GM18520 (cell line): Measurements from ENCODE around the gene PTPRK.
"Not testable (repeated sequence)": the region's sequence is repeated elsewhere in the genome, so short reads cannot be mapped to it uniquely, and the experiment has no call there.

ENCODE experiments used
- ATAC-seq: cut with Tn5 transposase; IDR thresholded peaks from one replicate; pipeline ENCODE4 v1.9.1; 2021; ENCODE audit not compliant: unreplicated experiment

The PTPRK gene

GRCh38 chr6:128047989-128048388, 472.4 kb downstream of the PTPRK start:
- ATAC-seq = no peak

- ATAC-seq = no peak
Observed at GRCh38 chr6:128046033-128046432, 474.4 kb downstream of the PTPRK start.

- no peak for ATAC-seq
Observed at GRCh38 chr6:128039543-128039942, 480.9 kb downstream of the PTPRK start.

- no peak for ATAC-seq
Observed at GRCh38 chr6:128036808-128037570, 483.4 kb downstream of the PTPRK start.

GRCh38 chr6:128033156-128033555, 487.2 kb downstream of the PTPRK start:
- no peak for ATAC-seq

- no peak for ATAC-seq
Observed at GRCh38 chr6:128032042-128032441, 488.4 kb downstream of the PTPRK start.

GRCh38 chr6:128029826-128030225, 490.6 kb downstream of the PTPRK start:
- ATAC-seq = peak; percentile 62

GRCh38 chr6:128028183-128028582, 492.2 kb downstream of the PTPRK start:
- ATAC-seq = no peak

GRCh38 chr6:128025478-128025877, 494.9 kb downstream of the PTPRK start:
- no peak for ATAC-seq

GRCh38 chr6:128024969-128025368, 495.4 kb downstream of the PTPRK start:
- ATAC-seq = no peak

GRCh38 chr6:128024046-128024445, 496.4 kb downstream of the PTPRK start:
- ATAC-seq = no peak

- ATAC-seq = no peak
Observed at GRCh38 chr6:128018821-128019220, 501.6 kb downstream of the PTPRK start.

- no peak for ATAC-seq
Observed at GRCh38 chr6:128017288-128017687, 503.1 kb downstream of the PTPRK start.

GRCh38 chr6:128007658-128008057, 512.7 kb downstream of the PTPRK start:
- no peak for ATAC-seq

GRCh38 chr6:128005009-128005408, 515.4 kb downstream of the PTPRK start:
- ATAC-seq = no peak

GRCh38 chr6:128000363-128000762, 520.0 kb downstream of the PTPRK start:
- ATAC-seq = no peak

- no peak for ATAC-seq
Observed at GRCh38 chr6:127998985-127999384, 521.4 kb downstream of the PTPRK start.

GRCh38 chr6:127997496-127998164, 522.8 kb downstream of the PTPRK start:
- no peak for ATAC-seq

- no peak for ATAC-seq
Observed at GRCh38 chr6:127996925-127997324, 523.5 kb downstream of the PTPRK start.

- no peak for ATAC-seq
Observed at GRCh38 chr6:127992144-127992543, 528.3 kb downstream of the PTPRK start.

GRCh38 chr6:127990074-127990473, 530.3 kb downstream of the PTPRK start:
- no peak for ATAC-seq

- ATAC-seq = no peak
Observed at GRCh38 chr6:127980996-127981395, 539.4 kb downstream of the PTPRK start.

GRCh38 chr6:127978185-127978584, 542.2 kb downstream of the PTPRK start:
- ATAC-seq = not testable (repeated sequence)
